HCT116 (cell line): ENCODE results near the gene WDR70. TPM values are rescaled to one million over a fixed set of nuclear protein-coding genes. Genes with fewer than 3 reads are reported as not detected.

Experiments used
- ATAC-seq: fragments of 200-7000 bp; cut with Tn5 transposase; 2 replicates; pipeline ENCODE4 v1.9.1; 2020; ENCODE audit warnings: mild to moderate bottlenecking, moderate library complexity
- BruUV-seq: library from RNA; stranded (reverse); fragments of 400-500 nt; replicated peaks from 2 replicates; lab custom pipeline; 2021; lab: Mats Ljungman, UMichigan
- CTCF ChIA-PET: fragments of 300-600 bp; sonication (Branson Sonifier 250); formaldehyde crosslinking; loops from one replicate; lab custom pipeline; 2021; ENCODE audit warnings: antibody characterized with exemption; lab: Charles Lee
- POLR2A ChIA-PET: fragments of 300-600, 350-600 bp; sonication (Branson Sonifier 250); formaldehyde crosslinking; loops from one replicate; lab custom pipeline; 2021; ENCODE audit warnings: antibody characterized with exemption; lab: Charles Lee
- RAD21 ChIA-PET, 2 experiments: fragments of 300-600 bp; sonication (Branson Sonifier 250); formaldehyde crosslinking; loops; one replicate each; lab custom pipeline; 2023; ENCODE audit warnings: low total read pairs in 2 of 2; ENCODE audit not compliant: uncharacterized antibody in 2 of 2, unreplicated experiment in 2 of 2, low non-redundant PET in 1 of 2; lab: Charles Lee
- DNase-seq: peaks from one replicate; pipeline ENCODE4 v3.0.0-alpha.2; 2010; ENCODE audit warnings: low read depth, low spot score
- H2AFZ ChIP-seq: fragments of 200-600 bp; shearing (Covaris generic), sonication (generic); 2 replicates; pipeline ENCODE4 v1.6.1; 2017; ENCODE audit warnings: low read depth, mixed run types, mixed read lengths, antibody characterized with exemption, low read length; ENCODE audit not compliant: poor library complexity, severe bottlenecking
- H3K27ac ChIP-seq: 2 replicates; pipeline ENCODE4 v1.5.1; 2012; ENCODE audit warnings: low read depth, low read length
- H3K27me3 ChIP-seq: fragments of 200-600 bp; sonication (generic); 2 replicates; pipeline ENCODE4 v1.6.1; 2016; ENCODE audit warnings: mixed run types, low read length, mixed read lengths; ENCODE audit not compliant: insufficient read depth
- H3K36me3 ChIP-seq, 2 experiments: fragments of 200-500 bp in 1 of 2; fragments of 200-600 bp in 1 of 2; sonication (Bioruptor generic) in 1 of 2; sonication (generic) in 1 of 2; 2 replicates each; pipeline versions ENCODE4 v1.5.1 to v1.6.1; 2014 to 2016; ENCODE audit warnings: low read length in 2 of 2, inconsistent platforms in 1 of 2, mixed read lengths in 1 of 2, mixed run types in 1 of 2; ENCODE audit not compliant: insufficient read depth in 2 of 2, control insufficient read depth in 1 of 2
- H3K4me1 ChIP-seq, 2 experiments: fragments of 200-600 bp in 1 of 2; sonication (generic) in 1 of 2; 2 replicates each; pipeline versions ENCODE4 v1.5.1 to v1.6.1; 2012 to 2017; ENCODE audit warnings: low read length in 2 of 2, inconsistent platforms in 1 of 2, mild to moderate bottlenecking in 1 of 2, mixed read lengths in 1 of 2, mixed run types in 1 of 2, moderate library complexity in 1 of 2; ENCODE audit not compliant: insufficient read depth in 2 of 2, control insufficient read depth in 1 of 2
- H3K4me2 ChIP-seq: fragments of 200-600 bp; sonication (generic); 2 replicates; pipeline ENCODE4 v1.6.1; 2017; ENCODE audit warnings: mixed run types, low read length, mixed read lengths
- H3K4me3 ChIP-seq, 2 experiments: fragments of 200-600 bp in 1 of 2; sonication (generic) in 1 of 2; replicated peaks in 1 of 2; 2 replicates each; pipeline ENCODE4 v1.5.1; 2011 to 2016; ENCODE audit warnings: low read length in 2 of 2, control low read depth in 1 of 2, low read depth in 1 of 2, mild to moderate bottlenecking in 1 of 2, mixed read lengths in 1 of 2, mixed run types in 1 of 2
- H3K79me2 ChIP-seq: fragments of 200-600 bp; sonication (generic); 2 replicates; pipeline ENCODE4 v1.6.1; 2017; ENCODE audit warnings: mild to moderate bottlenecking, mixed run types, low read length, moderate library complexity, mixed read lengths; ENCODE audit not compliant: insufficient read depth
- H3K9ac ChIP-seq: fragments of 200-600 bp; sonication (generic); 2 replicates; pipeline ENCODE4 v1.6.1; 2016; ENCODE audit warnings: low read length, mixed read lengths
- H3K9me2 ChIP-seq: fragments of 200-600 bp; sonication (generic), shearing (Covaris generic); 2 replicates; pipeline ENCODE4 v1.6.1; 2017; ENCODE audit warnings: mixed run types, mild to moderate bottlenecking, moderate library complexity; ENCODE audit not compliant: insufficient read depth
- H3K9me3 ChIP-seq, 2 experiments: fragments of 200-500 bp in 1 of 2; fragments of 200-600 bp in 1 of 2; sonication (Bioruptor generic) in 1 of 2; sonication (generic) in 1 of 2; 2 replicates each; pipeline ENCODE4 v1.6.1; 2014 to 2017; ENCODE audit warnings: low read length in 2 of 2, mixed read lengths in 2 of 2, inconsistent platforms in 1 of 2, low read depth in 1 of 2, mild to moderate bottlenecking in 1 of 2, mixed run types in 1 of 2, moderate library complexity in 1 of 2; ENCODE audit not compliant: control insufficient read depth in 1 of 2, insufficient read depth in 1 of 2
- H4K20me1 ChIP-seq: fragments of 200-600 bp; sonication (generic), shearing (Covaris generic); 2 replicates; pipeline ENCODE4 v1.6.1; 2017; ENCODE audit warnings: mixed run types, mild to moderate bottlenecking, moderate library complexity; ENCODE audit not compliant: insufficient read depth
- CEBPB ChIP-seq: IDR thresholded peaks from 2 replicates; pipeline ENCODE4 v1.6.1; 2012; ENCODE audit warnings: low read depth
- ELF1 ChIP-seq: IDR thresholded peaks from 2 replicates; pipeline ENCODE4 v1.6.1; 2012; ENCODE audit warnings: low read depth, borderline replicate concordance
- JUND ChIP-seq: IDR thresholded peaks from 2 replicates; pipeline ENCODE4 v1.6.1; 2012
- RAD21 ChIP-seq: IDR thresholded peaks from 2 replicates; pipeline ENCODE4 v1.6.1; 2012; ENCODE audit warnings: low read depth, mild to moderate bottlenecking
- SIN3A ChIP-seq: IDR thresholded peaks from 2 replicates; pipeline ENCODE4 v1.6.1; 2012; ENCODE audit warnings: low read depth
- SRF ChIP-seq: IDR thresholded peaks from 2 replicates; pipeline ENCODE4 v1.6.1; 2012; ENCODE audit warnings: low read depth
- ZFX ChIP-seq: fragments of 450-650 bp; IDR thresholded peaks from 2 replicates; pipeline ENCODE4 v1.6.1; 2017
- intact Hi-C: fragments of 100-400 bp; cut with micrococcal nuclease; formaldehyde crosslinking; loops from 2 replicates; pipeline ENCODE4 v1.10.0; 2022
- total RNA-seq: library from RNA; stranded (reverse); gene quantifications from one replicate; pipeline ENCODE4 v1.2.1, GENCODE V29; 2021; ENCODE audit not compliant: unreplicated experiment
- TF ChIP-seq, protein P1 (sequence below): IDR thresholded peaks from 2 replicates; pipeline ENCODE4 v1.6.1; 2012; ENCODE audit warnings: low read depth
- TF ChIP-seq, protein P2 (sequence below), 3 experiments: fragments of 200-600 bp in 1 of 3; sonication (generic) in 1 of 3; IDR thresholded peaks in 2 of 3; conservative IDR thresholded peaks in 1 of 3; 2 replicates each; pipeline ENCODE4 v1.5.1; 2012 to 2017; ENCODE audit warnings: low read depth in 2 of 3, low read length in 2 of 3, antibody characterized with exemption in 1 of 3, borderline replicate concordance in 1 of 3, control low read depth in 1 of 3, mild to moderate bottlenecking in 1 of 3, mixed read lengths in 1 of 3, mixed run types in 1 of 3, moderate library complexity in 1 of 3; ENCODE audit not compliant: insufficient read depth in 1 of 3

Gene WDR70
- total RNA-seq, 1 experiment from 2014 or later = 31.1 TPM

DNA sequence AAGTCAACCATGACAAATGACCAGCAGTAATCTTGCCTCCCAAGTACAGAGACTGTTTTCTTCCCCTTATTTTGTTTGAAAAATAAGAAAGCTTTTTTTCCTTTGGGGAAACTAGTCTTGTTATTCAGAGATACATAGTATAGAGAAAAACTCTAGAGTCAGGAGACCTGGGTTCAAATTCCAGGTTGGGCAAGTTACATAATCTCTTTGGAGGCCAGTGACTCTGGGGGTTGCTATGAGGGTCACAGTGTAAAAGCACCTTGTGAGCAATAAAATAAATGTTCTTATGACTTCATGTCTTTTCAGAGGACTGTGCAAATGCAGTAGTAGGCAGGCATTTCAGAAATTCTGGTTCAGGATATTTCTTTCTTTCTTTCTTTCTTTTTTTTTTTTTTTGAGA, 389.3 kb downstream of the WDR70 start:
- DNase-seq (no peak), ATAC-seq (no peak)
- no peaks in the 10 kb centered on the region for H3K9me2 ChIP-seq
- no peak overlapping the region for H3K4me3 ChIP-seq
- no peak overlapping the region for H3K4me2 ChIP-seq
- ChIA-PET RAD21 (no interaction called here), CTCF (no interaction called here), POLR2A (no interaction called here)
- no peaks in the 10 kb centered on the region; a peak in 1 of 4 replicates for H3K4me1 ChIP-seq
- H3K9ac ChIP-seq = no peak overlapping the region
- H2AFZ ChIP-seq = no peak overlapping the region
- H3K9me3 ChIP-seq = no peaks in the 10 kb centered on the region; a peak in 2 of 4 replicates
- no peaks in the 10 kb centered on the region for H3K27me3 ChIP-seq
- H3K79me2 ChIP-seq = no peaks in the 10 kb centered on the region
- H3K36me3 ChIP-seq = no peaks in the 10 kb centered on the region
- no peaks in the 10 kb centered on the region for H4K20me1 ChIP-seq
- no TSS peak for BruUV-seq
- intact Hi-C loops = no loop called here
- no peak overlapping the region for H3K27ac ChIP-seq
- TF ChIP-seq SIN3A (no peak), SRF (no peak), CEBPB (no peak), ELF1 (no peak), RAD21 (no peak), JUND (no peak), ZFX (no peak)
- TF ChIP-seq, protein P1, sequence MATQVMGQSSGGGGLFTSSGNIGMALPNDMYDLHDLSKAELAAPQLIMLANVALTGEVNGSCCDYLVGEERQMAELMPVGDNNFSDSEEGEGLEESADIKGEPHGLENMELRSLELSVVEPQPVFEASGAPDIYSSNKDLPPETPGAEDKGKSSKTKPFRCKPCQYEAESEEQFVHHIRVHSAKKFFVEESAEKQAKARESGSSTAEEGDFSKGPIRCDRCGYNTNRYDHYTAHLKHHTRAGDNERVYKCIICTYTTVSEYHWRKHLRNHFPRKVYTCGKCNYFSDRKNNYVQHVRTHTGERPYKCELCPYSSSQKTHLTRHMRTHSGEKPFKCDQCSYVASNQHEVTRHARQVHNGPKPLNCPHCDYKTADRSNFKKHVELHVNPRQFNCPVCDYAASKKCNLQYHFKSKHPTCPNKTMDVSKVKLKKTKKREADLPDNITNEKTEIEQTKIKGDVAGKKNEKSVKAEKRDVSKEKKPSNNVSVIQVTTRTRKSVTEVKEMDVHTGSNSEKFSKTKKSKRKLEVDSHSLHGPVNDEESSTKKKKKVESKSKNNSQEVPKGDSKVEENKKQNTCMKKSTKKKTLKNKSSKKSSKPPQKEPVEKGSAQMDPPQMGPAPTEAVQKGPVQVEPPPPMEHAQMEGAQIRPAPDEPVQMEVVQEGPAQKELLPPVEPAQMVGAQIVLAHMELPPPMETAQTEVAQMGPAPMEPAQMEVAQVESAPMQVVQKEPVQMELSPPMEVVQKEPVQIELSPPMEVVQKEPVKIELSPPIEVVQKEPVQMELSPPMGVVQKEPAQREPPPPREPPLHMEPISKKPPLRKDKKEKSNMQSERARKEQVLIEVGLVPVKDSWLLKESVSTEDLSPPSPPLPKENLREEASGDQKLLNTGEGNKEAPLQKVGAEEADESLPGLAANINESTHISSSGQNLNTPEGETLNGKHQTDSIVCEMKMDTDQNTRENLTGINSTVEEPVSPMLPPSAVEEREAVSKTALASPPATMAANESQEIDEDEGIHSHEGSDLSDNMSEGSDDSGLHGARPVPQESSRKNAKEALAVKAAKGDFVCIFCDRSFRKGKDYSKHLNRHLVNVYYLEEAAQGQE = no peak
- TF ChIP-seq, protein P2, sequence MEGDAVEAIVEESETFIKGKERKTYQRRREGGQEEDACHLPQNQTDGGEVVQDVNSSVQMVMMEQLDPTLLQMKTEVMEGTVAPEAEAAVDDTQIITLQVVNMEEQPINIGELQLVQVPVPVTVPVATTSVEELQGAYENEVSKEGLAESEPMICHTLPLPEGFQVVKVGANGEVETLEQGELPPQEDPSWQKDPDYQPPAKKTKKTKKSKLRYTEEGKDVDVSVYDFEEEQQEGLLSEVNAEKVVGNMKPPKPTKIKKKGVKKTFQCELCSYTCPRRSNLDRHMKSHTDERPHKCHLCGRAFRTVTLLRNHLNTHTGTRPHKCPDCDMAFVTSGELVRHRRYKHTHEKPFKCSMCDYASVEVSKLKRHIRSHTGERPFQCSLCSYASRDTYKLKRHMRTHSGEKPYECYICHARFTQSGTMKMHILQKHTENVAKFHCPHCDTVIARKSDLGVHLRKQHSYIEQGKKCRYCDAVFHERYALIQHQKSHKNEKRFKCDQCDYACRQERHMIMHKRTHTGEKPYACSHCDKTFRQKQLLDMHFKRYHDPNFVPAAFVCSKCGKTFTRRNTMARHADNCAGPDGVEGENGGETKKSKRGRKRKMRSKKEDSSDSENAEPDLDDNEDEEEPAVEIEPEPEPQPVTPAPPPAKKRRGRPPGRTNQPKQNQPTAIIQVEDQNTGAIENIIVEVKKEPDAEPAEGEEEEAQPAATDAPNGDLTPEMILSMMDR (IDR thresholded peaks at IDR 0.05 in 2 of 3, conservative IDR thresholded peaks at IDR 0.05 in 1 of 3; ENCODE audit: borderline replicate concordance in 1 of 3, insufficient read depth in 1 of 3, low read depth in 2 of 3, low read length in 2 of 3) = no peak
